ENCODE data around the gene ERFE.

ERFE gene

GRCh38 chr2:238203094-238203972 is 44.6 kb downstream of the ERFE start, which contains the start of gene ILKAP:
TSS of gene ILKAP (minus strand) at chr2:238203695. CDS start at chr2:238203553, 142 bp downstream.
- no peak for TF ChIP-seq CTCF (IDR thresholded peaks at IDR 0.05; ENCODE audit: low read depth, low read length, missing control alignments)
- in situ Hi-C loops (cut with HindIII; ENCODE audit: low sequenced_read_pairs): no loop called here
- peak; percentile 31 for DNase-seq (ENCODE audit: low read depth)
- peak within 1 kb of the TSS; percentile 70 for H3K4me3 ChIP-seq (ENCODE audit: low read depth, low read length)

GRCh38 chr2:238203973-238204683 is 45.4 kb downstream of the ERFE start:
- peak; percentile 37 for DNase-seq (ENCODE audit: low read depth)
- peak overlapping the region; percentile 70 for H3K4me3 ChIP-seq (ENCODE audit: low read depth, low read length)
- in situ Hi-C loops (cut with HindIII; ENCODE audit: low sequenced_read_pairs): no loop called here
- no peak for TF ChIP-seq CTCF (IDR thresholded peaks at IDR 0.05; ENCODE audit: low read depth, low read length, missing control alignments)

GRCh38 chr2:238207006-238207405 is 48.2 kb downstream of the ERFE start:
- no peak for DNase-seq (ENCODE audit: low read depth)
- no peak overlapping the region for H3K4me3 ChIP-seq (ENCODE audit: low read depth, low read length)
- no peak for TF ChIP-seq CTCF (IDR thresholded peaks at IDR 0.05; ENCODE audit: low read depth, low read length, missing control alignments)
- in situ Hi-C loops (cut with HindIII; ENCODE audit: low sequenced_read_pairs): no loop called here

GRCh38 chr2:238216651-238217184 is 57.9 kb downstream of the ERFE start:
- H3K4me3 ChIP-seq (ENCODE audit: low read depth, low read length): no peak overlapping the region
- no peak for TF ChIP-seq CTCF (IDR thresholded peaks at IDR 0.05; ENCODE audit: low read depth, low read length, missing control alignments)
- in situ Hi-C loops (cut with HindIII; ENCODE audit: low sequenced_read_pairs): no loop called here
- DNase-seq (ENCODE audit: low read depth): no peak
